ENCODE measurements around the gene SS18L1.

SS18L1 gene

GRCh38 chr20:62127799-62128198 is 15.8 kb upstream of the SS18L1 start:
- H3K9ac ChIP-seq = no peak overlapping the region
- H3K27me3 ChIP-seq (ENCODE audit: insufficient read depth, low read depth) = no peaks in the 10 kb centered on the region
- H3K36me3 ChIP-seq (ENCODE audit: insufficient read depth) = peaks cover 6% of the 10 kb centered on the region; the same call in 1 of the 2 replicates
- H2AFZ ChIP-seq (ENCODE audit: low read depth) = no peak overlapping the region
- no peak overlapping the region for H3K4me3 ChIP-seq (IDR thresholded peaks at IDR 0.05; ENCODE audit: insufficient read depth, low read depth, low read length)
- peaks cover 21% of the 10 kb centered on the region for H3K79me2 ChIP-seq (ENCODE audit: insufficient read depth, low read depth)
- 0 out of 2 replicates have a peak, but pooled peaks cover 5% of the 10 kb centered on the region for H4K20me1 ChIP-seq (ENCODE audit: insufficient read depth)
- H3K4me2 ChIP-seq = no peak overlapping the region; the same call in 1 of the 2 replicates
- peaks cover 8% of the 10 kb centered on the region for H3K4me1 ChIP-seq (ENCODE audit: low read depth, poor library complexity, severe bottlenecking)
- H3K27ac ChIP-seq = no peak overlapping the region
- TF ChIP-seq, protein P1, sequence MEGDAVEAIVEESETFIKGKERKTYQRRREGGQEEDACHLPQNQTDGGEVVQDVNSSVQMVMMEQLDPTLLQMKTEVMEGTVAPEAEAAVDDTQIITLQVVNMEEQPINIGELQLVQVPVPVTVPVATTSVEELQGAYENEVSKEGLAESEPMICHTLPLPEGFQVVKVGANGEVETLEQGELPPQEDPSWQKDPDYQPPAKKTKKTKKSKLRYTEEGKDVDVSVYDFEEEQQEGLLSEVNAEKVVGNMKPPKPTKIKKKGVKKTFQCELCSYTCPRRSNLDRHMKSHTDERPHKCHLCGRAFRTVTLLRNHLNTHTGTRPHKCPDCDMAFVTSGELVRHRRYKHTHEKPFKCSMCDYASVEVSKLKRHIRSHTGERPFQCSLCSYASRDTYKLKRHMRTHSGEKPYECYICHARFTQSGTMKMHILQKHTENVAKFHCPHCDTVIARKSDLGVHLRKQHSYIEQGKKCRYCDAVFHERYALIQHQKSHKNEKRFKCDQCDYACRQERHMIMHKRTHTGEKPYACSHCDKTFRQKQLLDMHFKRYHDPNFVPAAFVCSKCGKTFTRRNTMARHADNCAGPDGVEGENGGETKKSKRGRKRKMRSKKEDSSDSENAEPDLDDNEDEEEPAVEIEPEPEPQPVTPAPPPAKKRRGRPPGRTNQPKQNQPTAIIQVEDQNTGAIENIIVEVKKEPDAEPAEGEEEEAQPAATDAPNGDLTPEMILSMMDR (conservative IDR thresholded peaks at IDR 0.05; ENCODE audit: low read depth, low read length) = no peak

DNA sequence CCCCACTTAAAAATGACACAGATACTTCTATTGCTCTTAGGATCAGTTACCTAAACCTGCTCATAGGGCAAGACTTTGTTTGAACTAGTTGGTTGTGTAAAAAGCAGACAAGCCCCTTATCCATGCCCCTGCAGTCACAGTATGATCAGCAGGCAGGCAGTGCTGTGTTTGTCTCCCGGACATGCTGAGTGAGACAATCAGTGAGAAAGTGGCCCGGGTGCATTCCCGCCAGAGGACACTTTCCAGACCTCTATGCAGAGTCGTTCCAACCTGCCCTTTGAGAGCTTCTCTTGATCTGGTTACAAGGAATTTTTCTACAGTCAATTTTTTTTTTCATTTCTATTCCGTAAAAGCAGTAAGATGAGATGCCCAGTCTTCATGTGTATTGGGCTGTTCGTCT is 15.1 kb upstream of the SS18L1 start:
- no peaks in the 10 kb centered on the region for H3K27me3 ChIP-seq (ENCODE audit: insufficient read depth, low read depth)
- 0 out of 2 replicates have a peak, but pooled peaks cover under 1% of the 10 kb centered on the region for H4K20me1 ChIP-seq (ENCODE audit: insufficient read depth)
- H3K4me1 ChIP-seq (ENCODE audit: low read depth, poor library complexity, severe bottlenecking) = peaks cover 8% of the 10 kb centered on the region
- H3K79me2 ChIP-seq (ENCODE audit: insufficient read depth, low read depth) = peaks cover 15% of the 10 kb centered on the region
- H3K27ac ChIP-seq = no peak overlapping the region
- no peak overlapping the region for H3K4me3 ChIP-seq (IDR thresholded peaks at IDR 0.05; ENCODE audit: insufficient read depth, low read depth, low read length)
- TF ChIP-seq, protein P1 (conservative IDR thresholded peaks at IDR 0.05; ENCODE audit: low read depth, low read length) = no peak
- H3K9ac ChIP-seq = no peak overlapping the region
- peaks cover 6% of the 10 kb centered on the region; the same call in 1 of the 2 replicates for H3K36me3 ChIP-seq (ENCODE audit: insufficient read depth)
- H3K4me2 ChIP-seq = no peak overlapping the region
- H2AFZ ChIP-seq (ENCODE audit: low read depth) = no peak overlapping the region

GRCh38 chr20:62129731-62130531 is 13.6 kb upstream of the SS18L1 start:
- Histone ChIP-seq H2AFZ (ENCODE audit: low read depth) (no peak overlapping the region), H3K9ac (no peak overlapping the region), H3K27ac (no peak overlapping the region), H3K36me3 (ENCODE audit: insufficient read depth) (peaks cover 6% of the 10 kb centered on the region; the same call in 1 of the 2 replicates), H3K4me1 (ENCODE audit: low read depth, poor library complexity, severe bottlenecking) (no peaks in the 10 kb centered on the region), H3K4me3 (IDR thresholded peaks at IDR 0.05; ENCODE audit: insufficient read depth, low read depth, low read length) (no peak overlapping the region), H3K79me2 (ENCODE audit: insufficient read depth, low read depth) (peaks cover 6% of the 10 kb centered on the region; the same call in 1 of the 2 replicates), H3K4me2 (no peak overlapping the region), H4K20me1 (ENCODE audit: insufficient read depth) (no peaks in the 10 kb centered on the region), H3K27me3 (ENCODE audit: insufficient read depth, low read depth) (no peaks in the 10 kb centered on the region)
- TF ChIP-seq, protein P1 (conservative IDR thresholded peaks at IDR 0.05; ENCODE audit: low read depth, low read length) = no peak

GRCh38 chr20:62131560-62132320 is 11.8 kb upstream of the SS18L1 start:
- no peak overlapping the region for H3K4me3 ChIP-seq (IDR thresholded peaks at IDR 0.05; ENCODE audit: insufficient read depth, low read depth, low read length)
- no peaks in the 10 kb centered on the region for H3K36me3 ChIP-seq (ENCODE audit: insufficient read depth)
- no peaks in the 10 kb centered on the region for H4K20me1 ChIP-seq (ENCODE audit: insufficient read depth)
- H3K4me1 ChIP-seq (ENCODE audit: low read depth, poor library complexity, severe bottlenecking) = no peaks in the 10 kb centered on the region
- H2AFZ ChIP-seq (ENCODE audit: low read depth) = no peak overlapping the region
- no peak overlapping the region for H3K4me2 ChIP-seq
- TF ChIP-seq, protein P1 (conservative IDR thresholded peaks at IDR 0.05; ENCODE audit: low read depth, low read length) = no peak
- H3K79me2 ChIP-seq (ENCODE audit: insufficient read depth, low read depth) = no peaks in the 10 kb centered on the region
- H3K27me3 ChIP-seq (ENCODE audit: insufficient read depth, low read depth) = no peaks in the 10 kb centered on the region
- H3K9ac ChIP-seq = no peak overlapping the region
- H3K27ac ChIP-seq = no peak overlapping the region

Data from KMS-11 (cell line).